Endothelial cell of umbilical vein (primary cell): ENCODE measurements around the gene CHP1. TPM values are rescaled to one million over a fixed set of nuclear protein-coding genes. Genes with fewer than 3 reads are reported as not detected.

ENCODE experiments used
- BruUV-seq: library from RNA; stranded (reverse); fragments of 400-500 nt; replicated peaks from 2 replicates; lab custom pipeline; 2021; lab: Mats Ljungman, UMichigan
- CTCF ChIA-PET: fragments of 300-600, 350-600 bp; sonication (Branson Sonifier 250); formaldehyde crosslinking; loops from one replicate; lab custom pipeline; 2021; ENCODE audit warnings: antibody characterized with exemption, inconsistent platforms; lab: Charles Lee
- POLR2A ChIA-PET: fragments of 300-600, 350-600 bp; sonication (Branson Sonifier 250); formaldehyde crosslinking; loops from one replicate; lab custom pipeline; 2021; ENCODE audit warnings: antibody characterized with exemption, inconsistent platforms; lab: Charles Lee
- DNase-seq: peaks from one replicate; pipeline ENCODE4 v3.0.0-alpha.2; 2011; ENCODE audit warnings: low read depth, low spot score
- FAIRE-seq: peaks from 2 replicates; lab custom pipeline; 2011; peaks lifted over from hg19 to GRCh38; lab: Jason Lieb, UNC
- H2AFZ ChIP-seq: 2 replicates; pipeline ENCODE4 v1.6.0; 2012; ENCODE audit warnings: low read depth, low read length, control low read depth, inconsistent platforms
- H3K27ac ChIP-seq: 2 replicates; pipeline ENCODE4 v1.5.1; 2011; ENCODE audit warnings: low read depth, mild to moderate bottlenecking, control low read depth, low read length, moderate library complexity; ENCODE audit not compliant: insufficient read depth
- H3K27me3 ChIP-seq, 2 experiments: 2 replicates each; pipeline versions ENCODE4 v1.6.0 to v1.6.1; 2011; ENCODE audit warnings: low read length in 2 of 2, mixed read lengths in 1 of 2; ENCODE audit not compliant: control insufficient read depth in 2 of 2, insufficient read depth in 2 of 2
- H3K36me3 ChIP-seq, 2 experiments: 2 replicates in 1 of 2; 3 replicates in 1 of 2; pipeline ENCODE4 v1.5.1; 2011; ENCODE audit warnings: low read length in 2 of 2, mild to moderate bottlenecking in 1 of 2, moderate library complexity in 1 of 2; ENCODE audit not compliant: control insufficient read depth in 2 of 2, insufficient read depth in 2 of 2; ENCODE audit errors: extremely low read depth in 1 of 2
- H3K4me1 ChIP-seq: 3 replicates; pipeline ENCODE4 v1.5.1; 2011; ENCODE audit warnings: mild to moderate bottlenecking, low read length; ENCODE audit not compliant: control insufficient read depth, insufficient read depth; ENCODE audit errors: extremely low read depth
- H3K4me2 ChIP-seq: 2 replicates; pipeline ENCODE4 v1.6.1; 2011; ENCODE audit warnings: low read length, control low read depth, mixed read lengths; ENCODE audit not compliant: insufficient read depth
- H3K4me3 ChIP-seq, 3 experiments: fragments of 200-600 bp in 1 of 3; sonication (generic), shearing (Covaris generic) in 1 of 3; replicated peaks in 1 of 3; 2 replicates each; pipeline ENCODE4 v1.5.1; 2011 to 2016; ENCODE audit warnings: control low read depth in 3 of 3, low read length in 3 of 3, mild to moderate bottlenecking in 2 of 3, inconsistent platforms in 1 of 3, low read depth in 1 of 3, moderate library complexity in 1 of 3; ENCODE audit not compliant: insufficient read depth in 1 of 3
- H3K79me2 ChIP-seq: 2 replicates; pipeline ENCODE4 v1.6.0; 2012; ENCODE audit warnings: low read length, inconsistent platforms; ENCODE audit not compliant: control insufficient read depth, insufficient read depth
- H3K9ac ChIP-seq: replicated peaks from 2 replicates; pipeline ENCODE3; 2011; ENCODE audit warnings: low read length, control low read depth; ENCODE audit not compliant: insufficient read depth; ENCODE audit errors: extremely low read depth
- H3K9me1 ChIP-seq: replicated peaks from 3 replicates; pipeline ENCODE4 v1.6.0; 2011; ENCODE audit warnings: mild to moderate bottlenecking, low read length; ENCODE audit not compliant: control insufficient read depth, insufficient read depth; ENCODE audit errors: extremely low read depth
- H3K9me3 ChIP-seq: replicated peaks from 2 replicates; pipeline ENCODE4 v1.5.1; 2012; ENCODE audit warnings: low read length, inconsistent platforms; ENCODE audit not compliant: control insufficient read depth, insufficient read depth
- H4K20me1 ChIP-seq: replicated peaks from 2 replicates; pipeline ENCODE3; 2011; ENCODE audit warnings: mild to moderate bottlenecking, low read length; ENCODE audit not compliant: control insufficient read depth, insufficient read depth; ENCODE audit errors: extremely low read depth
- CTCF ChIP-seq, 2 donors: IDR thresholded peaks; 1 replicate in 1 of 2; 2 replicates in 1 of 2; pipeline ENCODE4 v1.5.1; 2011; ENCODE audit warnings: low read length in 2 of 2, mild to moderate bottlenecking in 2 of 2, moderate library complexity in 2 of 2, control low read depth in 1 of 2, inconsistent platforms in 1 of 2, low read depth in 1 of 2; ENCODE audit not compliant: insufficient read depth in 1 of 2; ENCODE audit errors: extremely low read depth in 1 of 2
- FOS ChIP-seq: IDR thresholded peaks from 2 replicates; pipeline ENCODE4 v1.6.1; 2011; ENCODE audit warnings: mild to moderate bottlenecking, low read length, moderate library complexity, borderline replicate concordance; ENCODE audit not compliant: insufficient read depth
- GATA2 ChIP-seq: IDR thresholded peaks from 2 replicates; pipeline ENCODE4 v1.7.0; 2011; ENCODE audit warnings: low read depth, mild to moderate bottlenecking, moderate library complexity, mixed read lengths, low read length; ENCODE audit not compliant: insufficient read length, insufficient read depth
- JUN ChIP-seq: IDR thresholded peaks from 2 replicates; pipeline ENCODE4 v1.6.1; 2011; ENCODE audit warnings: borderline replicate concordance, low read depth; ENCODE audit not compliant: insufficient read length, insufficient read depth
- MAX ChIP-seq: IDR thresholded peaks from 2 replicates; pipeline ENCODE4 v1.6.1; 2011; ENCODE audit not compliant: insufficient read depth, insufficient read length
- MYC ChIP-seq: IDR thresholded peaks from one replicate; pipeline ENCODE4 v1.6.1; 2011; ENCODE audit warnings: mild to moderate bottlenecking, low read depth, low read length
- POLR2A ChIP-seq: IDR thresholded peaks from 2 replicates; pipeline ENCODE4 v1.6.1; 2012; ENCODE audit warnings: low read depth, mild to moderate bottlenecking, control low read depth, low read length
- POLR2AphosphoS5 ChIP-seq: IDR thresholded peaks from 2 replicates; pipeline ENCODE4 v1.6.1; 2012; ENCODE audit warnings: low read depth, mild to moderate bottlenecking, control low read depth, low read length, moderate library complexity; ENCODE audit not compliant: insufficient read depth
- dilution Hi-C: fragments of 300-500 bp; cut with MboI; formaldehyde crosslinking; loops from one replicate; pipeline ENCODE4 v1.15.0; 2019; ENCODE audit warnings: low sequenced_read_pairs; ENCODE audit not compliant: extremely low pct_ligation_motif_present
- intact Hi-C: fragments of 100-400 bp; cut with micrococcal nuclease; formaldehyde crosslinking; loops from one replicate; pipeline ENCODE4 v1.10.0; 2022
- polyA plus RNA-seq, 4 experiments: library from polyadenylated mRNA; depleted of rRNA in 3 of 4; stranded (reverse) in 3 of 4; unstranded in 1 of 4; fragments of >200 nt; gene quantifications; 2 replicates each; pipeline versions ENCODE4 v1.2.1 to v1.2.3, GENCODE V29; 2011 to 2012; ENCODE audit warnings: missing spikeins in 1 of 4
- total RNA-seq: library from RNA; stranded (reverse); gene quantifications from 2 replicates; pipeline ENCODE4 v1.2.3, GENCODE V29; 2021

CHP1 gene
- total and polyA plus RNA-seq, 2 donors (not counting 3 experiments of a cell fraction or from before 2014, with no cell fraction given), result 49.1 to 96.2 TPM

GRCh38 chr15:41199470-41199869 lies 31.6 kb upstream of the CHP1 start:
- DNase-seq, result no peak

More at GRCh38 chr15:41199470-41199869, 31.6 kb upstream of the CHP1 start:
- Histone ChIP-seq H3K9me1 (no peaks in the 10 kb centered on the region), H3K4me2 (no peak overlapping the region), H2AFZ (no peak overlapping the region), H3K27ac (no peak overlapping the region), H3K9me3 (no peaks in the 10 kb centered on the region), H3K9ac (no peak overlapping the region), H3K4me3 (no peak overlapping the region), H3K36me3 (no peaks in the 10 kb centered on the region), H3K27me3 (no peaks in the 10 kb centered on the region), H4K20me1 (no peaks in the 10 kb centered on the region), H3K4me1 (no peaks in the 10 kb centered on the region), H3K79me2 (no peaks in the 10 kb centered on the region)
- dilution Hi-C loops (no loop called here), intact Hi-C loops (no loop called here)
- no peak for FAIRE-seq
- CTCF ChIA-PET, result interaction anchor here (1.1 to 1.4 kb wide), 2 partner anchors 11 kb away, joined by 3 to 4 read pairs; no protein-coding TSS in a partner anchor
- POLR2A ChIA-PET, result no interaction called here
- BruUV-seq, result no TSS peak
- TF ChIP-seq FOS (no peak), JUN (no peak), POLR2A (no peak), POLR2AphosphoS5 (no peak), MAX (no peak), CTCF (IDR thresholded peaks at IDR 0.05; ENCODE audit: extremely low read depth in 1 of 2, insufficient read depth in 1 of 2, low read depth in 1 of 2, low read length in 2 of 2) (no peak), MYC (no peak), GATA2 (no peak)
